Kidney epithelial cell (primary cell): ENCODE measurements around the gene GRIA3. TPM values are rescaled to one million over a fixed set of nuclear protein-coding genes. Genes with fewer than 3 reads are reported as not detected.

Experiments
- DNase-seq: peaks from one replicate; pipeline ENCODE4 v3.0.0-alpha.2; 2010; ENCODE audit warnings: low read depth
- H3K27me3 ChIP-seq: 2 replicates; pipeline ENCODE4 v1.6.0; 2011; ENCODE audit warnings: low read length; ENCODE audit not compliant: control insufficient read depth, insufficient read depth
- H3K36me3 ChIP-seq: 2 replicates; pipeline ENCODE4 v1.5.1; 2011; ENCODE audit warnings: low read length; ENCODE audit not compliant: control insufficient read depth, insufficient read depth
- H3K4me3 ChIP-seq: 2 replicates; pipeline ENCODE4 v1.5.1; 2011; ENCODE audit warnings: low read depth, mild to moderate bottlenecking, control low read depth, low read length
- total RNA-seq: library from RNA; depleted of rRNA; stranded (reverse); fragments of >200 nt; gene quantifications from 2 replicates; pipeline ENCODE4 v1.2.3, GENCODE V29; 2015
- TF ChIP-seq, protein P1 (sequence below): IDR thresholded peaks from 2 replicates; pipeline ENCODE4 v1.5.1; 2011; ENCODE audit warnings: mild to moderate bottlenecking, moderate library complexity, low read length, control low read depth, inconsistent platforms; ENCODE audit not compliant: insufficient read depth, poor library complexity, severe bottlenecking

The GRIA3 gene
- total RNA-seq, 1 donor from 2014 or later, result 1.4 TPM

DNA sequence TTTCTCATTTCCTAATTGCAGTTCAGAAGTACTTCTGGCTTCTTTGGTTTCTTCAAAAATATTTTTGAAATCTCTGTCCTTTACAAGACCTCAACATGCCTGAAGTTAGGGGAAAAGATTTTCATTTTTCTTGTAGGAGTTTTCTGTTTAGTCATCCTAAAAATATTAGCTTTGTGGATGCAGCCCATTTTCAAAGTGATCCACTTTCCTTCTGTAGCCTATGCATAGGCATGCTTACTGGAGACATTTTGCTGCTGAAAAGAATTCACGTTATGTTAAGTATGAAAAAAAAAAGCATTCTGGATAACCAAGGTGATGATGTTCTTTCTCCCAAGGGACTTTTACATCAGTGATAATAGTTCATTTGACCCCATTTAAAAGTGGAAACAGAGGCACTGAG, 303.2 kb downstream of the GRIA3 start:
- Histone ChIP-seq H3K27me3 (no peaks in the 10 kb centered on the region), H3K4me3 (no peak overlapping the region), H3K36me3 (no peaks in the 10 kb centered on the region)
- DNase-seq, result no peak
- TF ChIP-seq, protein P1, sequence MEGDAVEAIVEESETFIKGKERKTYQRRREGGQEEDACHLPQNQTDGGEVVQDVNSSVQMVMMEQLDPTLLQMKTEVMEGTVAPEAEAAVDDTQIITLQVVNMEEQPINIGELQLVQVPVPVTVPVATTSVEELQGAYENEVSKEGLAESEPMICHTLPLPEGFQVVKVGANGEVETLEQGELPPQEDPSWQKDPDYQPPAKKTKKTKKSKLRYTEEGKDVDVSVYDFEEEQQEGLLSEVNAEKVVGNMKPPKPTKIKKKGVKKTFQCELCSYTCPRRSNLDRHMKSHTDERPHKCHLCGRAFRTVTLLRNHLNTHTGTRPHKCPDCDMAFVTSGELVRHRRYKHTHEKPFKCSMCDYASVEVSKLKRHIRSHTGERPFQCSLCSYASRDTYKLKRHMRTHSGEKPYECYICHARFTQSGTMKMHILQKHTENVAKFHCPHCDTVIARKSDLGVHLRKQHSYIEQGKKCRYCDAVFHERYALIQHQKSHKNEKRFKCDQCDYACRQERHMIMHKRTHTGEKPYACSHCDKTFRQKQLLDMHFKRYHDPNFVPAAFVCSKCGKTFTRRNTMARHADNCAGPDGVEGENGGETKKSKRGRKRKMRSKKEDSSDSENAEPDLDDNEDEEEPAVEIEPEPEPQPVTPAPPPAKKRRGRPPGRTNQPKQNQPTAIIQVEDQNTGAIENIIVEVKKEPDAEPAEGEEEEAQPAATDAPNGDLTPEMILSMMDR, result no peak

DNA sequence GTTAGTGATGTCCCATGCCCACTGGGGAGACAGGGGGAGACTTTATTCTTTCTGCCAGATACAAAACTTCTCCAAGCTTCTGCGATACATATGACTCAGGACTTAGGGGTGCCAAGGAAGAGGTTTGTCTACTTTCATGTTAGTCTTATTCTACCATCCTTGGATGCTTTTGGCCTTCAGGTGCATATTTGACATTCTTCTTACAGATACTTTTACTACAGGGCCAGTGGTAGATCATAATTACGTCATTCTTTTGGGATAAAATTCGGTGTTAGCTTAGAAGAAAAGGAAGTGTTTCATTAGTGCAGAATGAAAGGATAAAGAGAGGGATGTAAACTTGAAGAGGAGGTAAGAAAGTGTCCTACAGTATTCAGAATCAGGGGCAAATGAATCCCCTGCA, 303.6 kb downstream of the GRIA3 start:
- TF ChIP-seq, protein P1, result no peak
- H3K27me3 ChIP-seq, result no peaks in the 10 kb centered on the region
- H3K4me3 ChIP-seq, result no peak overlapping the region
- no peak for DNase-seq
- H3K36me3 ChIP-seq, result no peaks in the 10 kb centered on the region

DNA sequence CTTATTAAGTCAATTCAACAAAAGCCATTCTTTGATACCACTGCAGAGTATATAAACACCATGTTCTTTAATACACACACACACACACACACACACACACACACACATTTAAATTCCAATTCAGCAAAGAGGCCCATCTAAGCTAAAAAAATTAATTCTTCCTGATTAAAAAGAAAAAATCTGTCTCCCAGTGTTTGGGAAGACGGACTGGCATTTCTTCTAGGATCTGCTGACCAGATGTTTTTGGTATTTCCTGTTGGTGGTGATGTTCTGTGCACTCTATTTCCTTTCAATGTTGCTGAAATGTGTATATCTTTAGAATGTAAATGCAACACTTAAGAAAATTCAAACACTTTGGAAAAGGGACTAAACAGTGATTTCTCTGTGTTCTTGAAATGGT, 304.9 kb downstream of the GRIA3 start:
- no peak for DNase-seq
- Histone ChIP-seq H3K27me3 (no peaks in the 10 kb centered on the region), H3K36me3 (no peaks in the 10 kb centered on the region), H3K4me3 (no peak overlapping the region)
- TF ChIP-seq, protein P1, result no peak

DNA sequence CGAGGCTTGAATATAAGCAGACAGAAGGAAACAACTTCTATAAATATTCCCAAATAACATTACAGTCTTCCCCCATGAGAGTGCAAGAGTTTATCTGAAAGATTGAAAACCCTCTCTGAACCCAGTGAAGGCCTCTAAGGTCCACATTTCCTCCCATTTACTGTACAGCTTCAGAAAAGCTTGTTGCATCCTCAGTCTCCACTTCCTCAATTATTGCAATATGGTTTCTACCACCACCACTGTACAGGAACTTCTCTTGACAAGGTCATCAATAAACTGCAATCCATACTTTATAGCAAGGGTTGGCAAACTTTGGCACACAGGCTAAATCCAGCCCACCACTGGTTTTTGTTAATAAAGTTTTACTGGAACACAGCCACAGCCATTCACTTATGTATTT, 309.8 kb downstream of the GRIA3 start:
- TF ChIP-seq, protein P1, result no peak
- no peak overlapping the region for H3K4me3 ChIP-seq
- H3K27me3 ChIP-seq, result no peaks in the 10 kb centered on the region
- no peaks in the 10 kb centered on the region for H3K36me3 ChIP-seq
- no peak for DNase-seq

DNA sequence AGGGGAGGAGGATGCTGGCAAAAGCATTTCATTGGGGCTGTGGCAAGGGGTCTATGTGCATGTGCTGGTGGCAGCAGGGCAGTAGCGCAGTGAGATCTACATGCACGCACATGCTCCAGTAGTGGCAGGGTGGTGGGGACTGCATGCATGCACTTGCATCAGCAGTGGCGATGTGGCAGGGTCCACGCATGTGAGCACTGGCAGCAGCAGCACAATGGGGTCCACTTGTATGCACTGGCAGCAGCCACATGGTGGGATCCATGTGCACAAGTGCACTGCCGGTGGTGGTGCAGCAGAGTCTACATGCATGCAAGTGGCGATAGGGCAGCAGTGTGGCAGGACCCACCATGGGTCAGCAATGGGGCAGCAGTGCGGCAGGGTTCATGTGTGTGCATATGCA, 315.7 kb downstream of the GRIA3 start:
- TF ChIP-seq, protein P1, result no peak
- Histone ChIP-seq H3K27me3 (no peaks in the 10 kb centered on the region), H3K4me3 (no peak overlapping the region), H3K36me3 (no peaks in the 10 kb centered on the region)
- DNase-seq, result no peak

DNA sequence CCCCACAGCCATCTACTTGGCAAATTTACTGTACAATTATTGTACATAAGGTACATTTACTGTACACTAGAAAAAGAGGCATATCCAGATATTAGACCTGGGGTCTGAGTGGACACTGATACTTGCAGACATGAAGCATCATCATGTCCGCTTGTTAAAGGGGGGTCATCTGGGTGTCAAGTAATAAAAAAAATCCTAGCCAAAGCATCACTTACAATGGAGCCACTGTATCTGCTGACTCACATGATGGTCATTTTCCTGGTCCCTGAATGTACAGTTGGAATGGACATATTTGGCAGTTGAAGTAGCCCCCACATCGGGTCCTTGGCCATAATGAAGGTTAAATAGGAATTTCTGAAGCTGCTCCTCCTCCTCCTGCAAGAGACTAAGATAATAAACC, 320.0 kb downstream of the GRIA3 start:
- DNase-seq, result no peak
- no peak overlapping the region for H3K4me3 ChIP-seq
- no peaks in the 10 kb centered on the region for H3K36me3 ChIP-seq
- TF ChIP-seq, protein P1, result no peak
- no peaks in the 10 kb centered on the region for H3K27me3 ChIP-seq
